Gastroesophageal sphincter (tissue), 4 donors: ENCODE results near the gene OR8D1. TPM values are rescaled to one million over a fixed set of nuclear protein-coding genes. Genes with fewer than 3 reads are reported as not detected.

Experiments
- ATAC-seq: fragments of 150-250 bp; one replicate; pipeline ENCODE4 v1.9.1; 2016; ENCODE audit warnings: mild to moderate bottlenecking, moderate library complexity
- H3K27ac ChIP-seq, 4 donors: fragments of 200-600 bp; sonication (generic) in 3 of 4; 1 replicate in 3 of 4; 2 replicates in 1 of 4; pipeline ENCODE4 v1.5.1; 2016 to 2019
- H3K27me3 ChIP-seq: fragments of 200-600 bp; sonication (generic); one replicate; pipeline ENCODE4 v1.5.1; 2019
- H3K36me3 ChIP-seq, 2 donors: fragments of 200-600 bp; sonication (generic); one replicate each; pipeline ENCODE4 v1.5.1; 2019; ENCODE audit warnings: control low read depth in 1 of 2
- H3K4me1 ChIP-seq, 3 donors: fragments of 200-600 bp; sonication (generic); 1 replicate in 2 of 3; 2 replicates in 1 of 3; pipeline ENCODE4 v1.5.1; 2016 to 2019; ENCODE audit warnings: control low read depth in 2 of 3
- H3K4me3 ChIP-seq, 2 donors: fragments of 200-600 bp; sonication (generic); one replicate each; pipeline ENCODE4 v1.5.1; 2019; ENCODE audit warnings: mild to moderate bottlenecking in 1 of 2, moderate library complexity in 1 of 2
- H3K9me3 ChIP-seq, 3 donors: fragments of 200-600 bp; sonication (generic); one replicate each; pipeline ENCODE4 v1.5.1; 2017 to 2019; ENCODE audit warnings: control low read depth in 2 of 3
- CTCF ChIP-seq, 4 experiments: fragments of 200-600 bp in 2 of 4; fragments of 450-650 bp in 2 of 4; sonication (generic) in 1 of 4; IDR thresholded peaks; one replicate each; pipeline ENCODE4 v1.5.1; 2017 to 2019; ENCODE audit warnings: antibody characterized with exemption in 4 of 4, mild to moderate bottlenecking in 2 of 4, moderate library complexity in 2 of 4
- EP300 ChIP-seq: sonication (generic); formaldehyde crosslinking; IDR thresholded peaks from one replicate; pipeline ENCODE4 v1.6.1; 2017; ENCODE audit warnings: antibody characterized with exemption, mild to moderate bottlenecking
- POLR2A ChIP-seq, 2 donors: fragments of 450-650 bp; IDR thresholded peaks; one replicate each; pipeline ENCODE4 v1.6.1; 2017; ENCODE audit warnings: antibody characterized with exemption in 2 of 2, mild to moderate bottlenecking in 2 of 2, moderate library complexity in 1 of 2
- POLR2AphosphoS5 ChIP-seq: sonication (generic); formaldehyde crosslinking; IDR thresholded peaks from one replicate; pipeline ENCODE4 v1.6.1; 2017; ENCODE audit warnings: antibody characterized with exemption
- WGBS, 2 donors: methylation state at CpG; one replicate each; pipeline ENCODE4 v1.1.5; 2018; ENCODE audit warnings: low coverage in 1 of 2; 5-methylcytosine and 5-hydroxymethylcytosine counted together
- total RNA-seq, 4 donors: library from RNA; depleted of rRNA; stranded (reverse); fragments of >200 nt; gene quantifications; one replicate each; pipeline ENCODE4 v1.1.0, GENCODE V29; 2016

OR8D1 gene
- total RNA-seq, 4 donors from 2014 or later: not detected

- ATAC-seq: no peak
- Histone ChIP-seq H3K4me3 (no peak overlapping the region), H3K4me1 (no peaks in the 10 kb centered on the region), H3K27ac (no peak overlapping the region), H3K36me3 (no peaks in the 10 kb centered on the region), H3K9me3 (peaks cover 0 to 8% (median 0%) of the 10 kb centered on the region in 3 donors), H3K27me3 (no peaks in the 10 kb centered on the region)
- TF ChIP-seq POLR2A (IDR thresholded peaks at IDR 0.05) (no peak), POLR2AphosphoS5 (no peak), EP300 (no peak), CTCF (IDR thresholded peaks at IDR 0.05) (no peak)
These were observed 17.7 kb downstream of the OR8D1 start for GRCh38 chr11:124296016-124296415.

GRCh38 chr11:124294687-124295086 lies 19.1 kb downstream of the OR8D1 start:
- H3K36me3 ChIP-seq: no peaks in the 10 kb centered on the region
- WGBS, 2 donors: 61 to 89% methylated on average over 1 of the region's 1 CpG
- no peaks in the 10 kb centered on the region for H3K27me3 ChIP-seq
- peaks cover 0 to 3% (median 0%) of the 10 kb centered on the region in 3 donors for H3K9me3 ChIP-seq
- ATAC-seq: no peak
- no peak overlapping the region for H3K4me3 ChIP-seq
- no peak overlapping the region for H3K27ac ChIP-seq
- TF ChIP-seq POLR2A (IDR thresholded peaks at IDR 0.05) (no peak), POLR2AphosphoS5 (no peak), EP300 (no peak), CTCF (IDR thresholded peaks at IDR 0.05) (no peak)
- no peaks in the 10 kb centered on the region for H3K4me1 ChIP-seq

GRCh38 chr11:124285610-124286344 lies 28.0 kb downstream of the OR8D1 start:
- no peaks in the 10 kb centered on the region for H3K36me3 ChIP-seq
- ATAC-seq: no peak
- no peak for TF ChIP-seq EP300
- no peak for TF ChIP-seq POLR2A (IDR thresholded peaks at IDR 0.05)
- no peak for TF ChIP-seq POLR2AphosphoS5
- TF ChIP-seq CTCF (IDR thresholded peaks at IDR 0.05): no peak
- H3K9me3 ChIP-seq: peaks cover 0 to 27% (median 0%) of the 10 kb centered on the region in 3 donors
- no peak overlapping the region for H3K27ac ChIP-seq
- H3K4me3 ChIP-seq: no peak overlapping the region
- 42 to 63% methylated on average over 2 to 3 of the region's 3 CpGs for WGBS, 2 donors
- H3K4me1 ChIP-seq: no peaks in the 10 kb centered on the region
- H3K27me3 ChIP-seq: no peaks in the 10 kb centered on the region

GRCh38 chr11:124278261-124278660 lies 35.5 kb downstream of the OR8D1 start:
- no peaks in the 10 kb centered on the region for H3K27me3 ChIP-seq
- no peak for ATAC-seq
- H3K9me3 ChIP-seq: peaks cover 0 to 4% (median 0%) of the 10 kb centered on the region in 3 donors
- WGBS, 2 donors: 67 to 89% methylated on average over 1 to 2 of the region's 2 CpGs
- H3K27ac ChIP-seq: no peak overlapping the region
- TF ChIP-seq POLR2AphosphoS5 (no peak), POLR2A (IDR thresholded peaks at IDR 0.05) (no peak), CTCF (IDR thresholded peaks at IDR 0.05) (no peak), EP300 (no peak)
- no peaks in the 10 kb centered on the region for H3K36me3 ChIP-seq
- no peaks in the 10 kb centered on the region for H3K4me1 ChIP-seq
- no peak overlapping the region for H3K4me3 ChIP-seq

GRCh38 chr11:124277804-124278203 lies 35.9 kb downstream of the OR8D1 start:
- WGBS, 2 donors: 59 to 80% methylated on average over 1 to 3 of the region's 3 CpGs
- H3K4me1 ChIP-seq: no peaks in the 10 kb centered on the region
- no peak overlapping the region for H3K27ac ChIP-seq
- no peaks in the 10 kb centered on the region for H3K36me3 ChIP-seq
- ATAC-seq: no peak
- no peaks in the 10 kb centered on the region for H3K27me3 ChIP-seq
- H3K4me3 ChIP-seq: no peak overlapping the region
- TF ChIP-seq POLR2AphosphoS5 (no peak), CTCF (IDR thresholded peaks at IDR 0.05) (no peak), EP300 (no peak), POLR2A (IDR thresholded peaks at IDR 0.05) (no peak)
- H3K9me3 ChIP-seq: peaks cover 0 to 4% (median 0%) of the 10 kb centered on the region in 3 donors
